Pancreas (tissue), 10 donors: ENCODE measurements around the gene EIF4G3. TPM values are rescaled to one million over a fixed set of nuclear protein-coding genes. Genes with fewer than 3 reads are reported as not detected.

Experiments
- ATAC-seq, 4 donors: fragments of 200-7000 bp; cut with Tn5 transposase; one replicate each; pipeline versions ENCODE4 v1.8.0 to v1.9.1; 2020; ENCODE audit warnings: mild to moderate bottlenecking in 4 of 4, moderate library complexity in 4 of 4
- DNase-seq, 6 donors: peaks; one replicate each; pipeline ENCODE4 v3.0.0-alpha.2; 2020
- FAIRE-seq: peaks from 2 replicates; lab custom pipeline; 2012; peaks lifted over from hg19 to GRCh38; lab: Jason Lieb, UNC
- H3K27ac ChIP-seq, 4 donors: fragments of 200-600 bp; sonication (generic); 1 replicate in 3 of 4; 2 replicates in 1 of 4; pipeline versions ENCODE4 v1.5.0 to v1.8.0; 2020
- H3K27me3 ChIP-seq, 4 donors: fragments of 200-600 bp; one replicate each; pipeline ENCODE4 v1.8.0; 2021
- H3K36me3 ChIP-seq, 3 donors: fragments of 200-600 bp; sonication (generic) in 1 of 3; one replicate each; pipeline versions ENCODE4 v1.5.0 to v1.8.0; 2020 to 2021
- H3K4me1 ChIP-seq, 3 donors: fragments of 200-600 bp; one replicate each; pipeline ENCODE4 v1.8.0; 2021
- H3K4me3 ChIP-seq, 4 donors: fragments of 200-600 bp; sonication (generic) in 2 of 4; one replicate each; pipeline versions ENCODE4 v1.5.0 to v1.8.0; 2020 to 2021
- H3K9me3 ChIP-seq, 4 donors: fragments of 200-600 bp; one replicate each; pipeline ENCODE4 v1.8.0; 2021
- WGBS, 2 donors: extraction: QIAGEN DNeasy Blood & Tissue Kit; methylation state at CpG; one replicate each; pipeline ENCODE4 v1.1.7; 2013; 5-methylcytosine and 5-hydroxymethylcytosine counted together
- intact Hi-C, 3 donors: fragments of 100-400 bp; cut with DNase I; formaldehyde crosslinking; loops; one replicate each; pipeline versions ENCODE4 v1.11.1 to v1.14.2; 2022
- polyA plus RNA-seq, 2 donors: library from polyadenylated mRNA; stranded (reverse); fragments of 200-250 nt; gene quantifications; one replicate each; pipeline ENCODE4 v1.2.3, GENCODE V29; 2013
- total RNA-seq, 6 donors: library from RNA; stranded (reverse); fragmentation: NEBNext Ultra II Directional in 4 of 6; extraction: Animal tissue kit (Norgen Biotek cat#: 25700) in 4 of 6; gene quantifications; one replicate each; pipeline versions ENCODE4 v1.2.1 to v1.2.4, GENCODE V29; 2021 to 2023
- TF ChIP-seq, protein P1 (sequence below), 4 donors: fragments of 200-600 bp; sonication (generic) in 3 of 4; IDR thresholded peaks; one replicate each; pipeline versions ENCODE4 v1.5.0 to v1.8.0; 2021; ENCODE audit warnings: antibody characterized with exemption in 4 of 4
- donor health status: healthy with polysubstance abuse.
- donor health status: DM: no; HTN: no; CAD: no; lungs with moderate emphysema.
- donor health status: DM: no; HTN: no; CAD: no.
- donor health status: control.
- donor health status: control.
- donor health status: Bipolar disorder and iron deficiency.
- donor health status: DM: yes; HTN: yes; CAD: no.
- donor health status: DM: no; HTN: no; CAD: no.
- donor health status: DM: no; HTN: no; CAD: no.
- donor health status: DM: yes; HTN: yes; CAD: no.

Gene EIF4G3
- total and polyA plus RNA-seq, 8 donors = 9.6 to 22.7 (median 13.8) TPM

DNA sequence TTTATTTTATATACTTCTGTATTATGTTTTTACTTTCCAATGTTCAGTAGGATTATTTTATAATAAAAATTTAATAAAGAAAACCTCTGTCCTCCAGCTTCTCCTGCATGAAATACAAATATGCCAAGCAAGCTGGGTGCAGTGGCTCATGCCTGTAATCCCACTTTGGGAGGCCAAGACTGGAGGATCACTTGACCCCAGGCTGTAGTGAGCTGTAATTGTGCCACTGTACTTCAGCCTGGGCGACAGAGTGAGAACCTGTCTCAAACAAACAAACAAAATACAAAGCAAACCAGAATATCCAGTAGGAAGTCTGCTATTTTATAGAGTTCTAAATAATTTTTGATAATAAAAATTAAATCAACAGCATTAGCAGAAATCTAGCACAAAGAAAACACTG, 168.8 kb downstream of the EIF4G3 start:
- no peaks in the 10 kb centered on the region for H3K9me3 ChIP-seq
- H3K27ac ChIP-seq = no peak overlapping the region
- TF ChIP-seq, protein P1, sequence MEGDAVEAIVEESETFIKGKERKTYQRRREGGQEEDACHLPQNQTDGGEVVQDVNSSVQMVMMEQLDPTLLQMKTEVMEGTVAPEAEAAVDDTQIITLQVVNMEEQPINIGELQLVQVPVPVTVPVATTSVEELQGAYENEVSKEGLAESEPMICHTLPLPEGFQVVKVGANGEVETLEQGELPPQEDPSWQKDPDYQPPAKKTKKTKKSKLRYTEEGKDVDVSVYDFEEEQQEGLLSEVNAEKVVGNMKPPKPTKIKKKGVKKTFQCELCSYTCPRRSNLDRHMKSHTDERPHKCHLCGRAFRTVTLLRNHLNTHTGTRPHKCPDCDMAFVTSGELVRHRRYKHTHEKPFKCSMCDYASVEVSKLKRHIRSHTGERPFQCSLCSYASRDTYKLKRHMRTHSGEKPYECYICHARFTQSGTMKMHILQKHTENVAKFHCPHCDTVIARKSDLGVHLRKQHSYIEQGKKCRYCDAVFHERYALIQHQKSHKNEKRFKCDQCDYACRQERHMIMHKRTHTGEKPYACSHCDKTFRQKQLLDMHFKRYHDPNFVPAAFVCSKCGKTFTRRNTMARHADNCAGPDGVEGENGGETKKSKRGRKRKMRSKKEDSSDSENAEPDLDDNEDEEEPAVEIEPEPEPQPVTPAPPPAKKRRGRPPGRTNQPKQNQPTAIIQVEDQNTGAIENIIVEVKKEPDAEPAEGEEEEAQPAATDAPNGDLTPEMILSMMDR (IDR thresholded peaks at IDR 0.05) = no peak
- no peaks in the 10 kb centered on the region for H3K27me3 ChIP-seq
- no peak overlapping the region for H3K4me3 ChIP-seq
- peaks cover 0 to 11% (median 11%) of the 10 kb centered on the region in 3 donors for H3K4me1 ChIP-seq
- no peak for DNase-seq
- FAIRE-seq = no peak
- 83 to 88% methylated on average over 1 of the region's 1 CpG for WGBS, 2 donors
- H3K36me3 ChIP-seq = no peaks in the 10 kb centered on the region
- intact Hi-C loops = no loop called here
- ATAC-seq = no peak

DNA sequence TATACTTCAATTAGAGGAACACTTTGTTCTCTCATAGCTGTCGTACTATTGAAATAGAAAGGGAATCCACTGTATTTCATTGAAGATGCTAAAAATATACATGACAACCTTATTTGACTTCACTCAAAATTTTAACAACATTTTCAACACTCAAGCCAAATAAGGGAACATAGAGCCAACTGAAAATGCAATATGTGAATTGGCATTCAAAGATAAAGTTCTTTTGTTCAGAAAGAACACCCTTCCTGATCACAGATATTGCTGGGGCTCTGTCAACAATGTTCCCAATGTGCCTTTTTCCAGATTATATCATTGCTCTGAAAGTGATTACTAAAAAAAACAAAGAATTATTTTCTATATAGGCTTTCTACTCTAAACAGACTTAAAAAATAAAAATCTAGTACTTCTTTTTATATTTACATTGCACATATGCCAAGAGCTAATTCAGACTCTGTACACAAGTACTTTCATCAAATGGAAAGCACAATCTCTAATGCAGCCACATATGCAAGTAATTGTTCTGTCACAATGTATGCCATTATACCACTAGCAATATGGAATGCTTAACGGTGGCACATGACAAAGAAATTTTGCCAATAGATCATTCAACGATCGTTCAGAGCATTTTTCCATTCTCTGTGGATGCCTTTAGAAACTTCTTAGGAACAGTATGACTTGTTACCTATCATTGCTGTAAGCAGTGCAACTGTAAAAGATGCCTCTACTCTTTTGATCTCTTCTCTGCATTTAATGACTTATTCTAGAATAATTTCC, 171.0 kb downstream of the EIF4G3 start:
- no peaks in the 10 kb centered on the region for H3K27me3 ChIP-seq
- no peak for ATAC-seq
- no peak for DNase-seq
- H3K36me3 ChIP-seq = no peaks in the 10 kb centered on the region
- WGBS, 2 donors = 59 to 70% methylated on average over 4 of the region's 4 CpGs
- FAIRE-seq = no peak
- intact Hi-C loops = no loop called here
- H3K9me3 ChIP-seq = no peaks in the 10 kb centered on the region
- no peak overlapping the region for H3K4me3 ChIP-seq
- TF ChIP-seq, protein P1 (IDR thresholded peaks at IDR 0.05) = no peak
- peaks cover 0 to 11% (median 11%) of the 10 kb centered on the region in 3 donors for H3K4me1 ChIP-seq
- no peak overlapping the region for H3K27ac ChIP-seq

- ATAC-seq = no peak
- peaks cover 0 to 11% (median 11%) of the 10 kb centered on the region in 3 donors for H3K4me1 ChIP-seq
- 95 to 97% methylated on average over 3 of the region's 3 CpGs for WGBS, 2 donors
- H3K4me3 ChIP-seq = no peak overlapping the region
- H3K9me3 ChIP-seq = no peaks in the 10 kb centered on the region
- no peaks in the 10 kb centered on the region for H3K27me3 ChIP-seq
- no peak for FAIRE-seq
- no peak for DNase-seq
- H3K27ac ChIP-seq = no peak overlapping the region
- TF ChIP-seq, protein P1 (IDR thresholded peaks at IDR 0.05) = no peak
- intact Hi-C loops = no loop called here
- no peaks in the 10 kb centered on the region for H3K36me3 ChIP-seq
Measured at GRCh38 chr1:21003281-21004045, 173.2 kb downstream of the EIF4G3 start.

GRCh38 chr1:21001042-21001441, 175.7 kb downstream of the EIF4G3 start:
- no peak overlapping the region for H3K27ac ChIP-seq
- no peaks in the 10 kb centered on the region for H3K27me3 ChIP-seq
- intact Hi-C loops = no loop called here
- H3K4me1 ChIP-seq = peaks cover 4 to 14% (median 12%) of the 10 kb centered on the region in 3 donors
- no peak for DNase-seq
- H3K36me3 ChIP-seq = no peaks in the 10 kb centered on the region
- 64 to 67% methylated on average over 2 of the region's 2 CpGs for WGBS, 2 donors
- TF ChIP-seq, protein P1 (IDR thresholded peaks at IDR 0.05) = no peak
- no peaks in the 10 kb centered on the region for H3K9me3 ChIP-seq
- H3K4me3 ChIP-seq = no peak overlapping the region
- no peak for FAIRE-seq
- no peak for ATAC-seq
